Measurements from ENCODE around the gene CHCHD3. TPM values are rescaled to one million over a fixed set of nuclear protein-coding genes. Genes with fewer than 3 reads are reported as not detected.

The CHCHD3 gene
- total and polyA plus RNA-seq, 2 donors (not counting 1 experiment from before 2014, with no cell fraction given) = 80.8 to 94.0 TPM

GRCh38 chr7:132765861-132766260 is 316.0 kb downstream of the CHCHD3 start:
- Histone ChIP-seq H3K4me1 (ENCODE audit: control insufficient read depth, extremely low read depth, insufficient read depth, low read length) (no peaks in the 10 kb centered on the region), H4K20me1 (ENCODE audit: control insufficient read depth, extremely low read depth, insufficient read depth, low read length) (no peaks in the 10 kb centered on the region), H3K9ac (ENCODE audit: insufficient read depth, low read length) (no peak overlapping the region), H3K36me3 (ENCODE audit: control insufficient read depth, insufficient read depth, low read length) (no peaks in the 10 kb centered on the region), H3K9me3 (ENCODE audit: control insufficient read depth, insufficient read depth, low read depth, low read length) (no peaks in the 10 kb centered on the region), H3K27me3 (ENCODE audit: control insufficient read depth, insufficient read depth, low read length) (peaks cover 15% of the 10 kb centered on the region), H3K79me2 (ENCODE audit: control insufficient read depth, insufficient read depth, low read length) (no peaks in the 10 kb centered on the region), H3K4me3 (replicated peaks in 1 of 4; ENCODE audit: control extremely low read depth in 1 of 4, insufficient read depth in 1 of 4, low read depth in 3 of 4, low read length in 4 of 4) (no peak overlapping the region), H3K27ac (ENCODE audit: insufficient read depth, low read length) (no peak overlapping the region), H2AFZ (ENCODE audit: low read length) (no peak overlapping the region), H3K4me2 (ENCODE audit: extremely low read depth, insufficient read depth, low read length) (no peak overlapping the region)
- DNase-seq (ENCODE audit: low read depth in 2 of 2) = no peak
- TF ChIP-seq CTCF (conservative IDR thresholded peaks at IDR 0.05 in 1 of 2, IDR thresholded peaks at IDR 0.05 in 1 of 2; ENCODE audit: low read depth in 1 of 2, low read length in 2 of 2) (no peak), EZH2 (IDR thresholded peaks at IDR 0.05; ENCODE audit: low read length, missing control alignments) (no peak)

GRCh38 chr7:132764762-132765161 is 317.1 kb downstream of the CHCHD3 start:
- Histone ChIP-seq H3K27me3 (ENCODE audit: control insufficient read depth, insufficient read depth, low read length) (peaks cover 15% of the 10 kb centered on the region), H3K4me2 (ENCODE audit: extremely low read depth, insufficient read depth, low read length) (no peak overlapping the region), H2AFZ (ENCODE audit: low read length) (no peak overlapping the region), H3K27ac (ENCODE audit: insufficient read depth, low read length) (no peak overlapping the region), H3K4me1 (ENCODE audit: control insufficient read depth, extremely low read depth, insufficient read depth, low read length) (no peaks in the 10 kb centered on the region), H3K36me3 (ENCODE audit: control insufficient read depth, insufficient read depth, low read length) (no peaks in the 10 kb centered on the region), H3K9ac (ENCODE audit: insufficient read depth, low read length) (no peak overlapping the region), H3K4me3 (replicated peaks in 1 of 4; ENCODE audit: control extremely low read depth in 1 of 4, insufficient read depth in 1 of 4, low read depth in 3 of 4, low read length in 4 of 4) (no peak overlapping the region), H4K20me1 (ENCODE audit: control insufficient read depth, extremely low read depth, insufficient read depth, low read length) (no peaks in the 10 kb centered on the region), H3K9me3 (ENCODE audit: control insufficient read depth, insufficient read depth, low read depth, low read length) (no peaks in the 10 kb centered on the region), H3K79me2 (ENCODE audit: control insufficient read depth, insufficient read depth, low read length) (no peaks in the 10 kb centered on the region)
- DNase-seq (ENCODE audit: low read depth in 2 of 2) = no peak
- no peak for TF ChIP-seq CTCF (conservative IDR thresholded peaks at IDR 0.05 in 1 of 2, IDR thresholded peaks at IDR 0.05 in 1 of 2; ENCODE audit: low read depth in 1 of 2, low read length in 2 of 2)

- no peaks in the 10 kb centered on the region for H3K4me1 ChIP-seq (ENCODE audit: control insufficient read depth, extremely low read depth, insufficient read depth, low read length)
- no peak overlapping the region for H3K9ac ChIP-seq (ENCODE audit: insufficient read depth, low read length)
- no peak overlapping the region for H2AFZ ChIP-seq (ENCODE audit: low read length)
- H3K79me2 ChIP-seq (ENCODE audit: control insufficient read depth, insufficient read depth, low read length) = no peaks in the 10 kb centered on the region
- no peak for TF ChIP-seq CTCF (conservative IDR thresholded peaks at IDR 0.05 in 1 of 2, IDR thresholded peaks at IDR 0.05 in 1 of 2; ENCODE audit: low read depth in 1 of 2, low read length in 2 of 2)
- TF ChIP-seq EZH2 (IDR thresholded peaks at IDR 0.05; ENCODE audit: low read length, missing control alignments) = no peak
- DNase-seq (ENCODE audit: low read depth in 2 of 2) = no peak
- H3K27ac ChIP-seq (ENCODE audit: insufficient read depth, low read length) = no peak overlapping the region
- H3K4me2 ChIP-seq (ENCODE audit: extremely low read depth, insufficient read depth, low read length) = no peak overlapping the region
- no peaks in the 10 kb centered on the region for H3K36me3 ChIP-seq (ENCODE audit: control insufficient read depth, insufficient read depth, low read length)
- no peaks in the 10 kb centered on the region for H3K9me3 ChIP-seq (ENCODE audit: control insufficient read depth, insufficient read depth, low read depth, low read length)
- peaks cover 2% of the 10 kb centered on the region for H3K27me3 ChIP-seq (ENCODE audit: control insufficient read depth, insufficient read depth, low read length)
- no peaks in the 10 kb centered on the region for H4K20me1 ChIP-seq (ENCODE audit: control insufficient read depth, extremely low read depth, insufficient read depth, low read length)
- H3K4me3 ChIP-seq (replicated peaks in 1 of 4; ENCODE audit: control extremely low read depth in 1 of 4, insufficient read depth in 1 of 4, low read depth in 3 of 4, low read length in 4 of 4) = no peak overlapping the region
Measured at GRCh38 chr7:132760866-132761265, 321.0 kb downstream of the CHCHD3 start.
